Activated T-cell treated with anti-CD3 and anti-CD28 coated beads, Interleukin-2, amount 50 U/mL, for 72 hours (primary cell): Measurements from ENCODE around the gene UBE2C. TPM values are rescaled to one million over a fixed set of nuclear protein-coding genes. Genes with fewer than 3 reads are reported as not detected.
"Not testable (repeated sequence)": the region's sequence is repeated elsewhere in the genome, so short reads cannot be mapped to it uniquely, and the experiment has no call there.

ENCODE experiments used
- ATAC-seq, 2 donors: fragments of 150-1000 bp; cut with Tn5 transposase; replicated peaks in 1 of 2; 2 replicates each; pipeline ENCODE4 v1.10.0; 2021; ENCODE audit warnings: moderate library complexity in 2 of 2, mild to moderate bottlenecking in 1 of 2
- DNase-seq, 2 donors: peaks; one replicate each; pipeline ENCODE4 v3.0.0; 2021 to 2022; ENCODE audit warnings: mixed read lengths in 1 of 2
- H3K27ac Mint-ChIP-seq: one replicate; pipeline ENCODE4 v1.8.0; 2022; ENCODE audit warnings: mild to moderate bottlenecking, moderate library complexity, mixed read lengths
- H3K27me3 Mint-ChIP-seq: one replicate; pipeline ENCODE4 v1.8.0; 2022; ENCODE audit warnings: low read depth, mixed read lengths
- H3K36me3 Mint-ChIP-seq, 2 donors: one replicate each; pipeline ENCODE4 v1.8.0; 2022; ENCODE audit warnings: mixed read lengths in 2 of 2, mild to moderate bottlenecking in 1 of 2; ENCODE audit not compliant: insufficient read depth in 2 of 2
- H3K4me1 Mint-ChIP-seq: one replicate; pipeline ENCODE4 v1.8.0; 2022; ENCODE audit warnings: low read depth, mixed read lengths
- H3K4me3 Mint-ChIP-seq, 2 donors: one replicate each; pipeline ENCODE4 v1.8.0; 2022; ENCODE audit warnings: mild to moderate bottlenecking in 2 of 2, mixed read lengths in 2 of 2, moderate library complexity in 2 of 2
- H3K9me3 Mint-ChIP-seq, 2 donors: one replicate each; pipeline ENCODE4 v1.8.0; 2022; ENCODE audit warnings: mixed read lengths in 2 of 2
- total RNA-seq, 2 donors: library from RNA; stranded (reverse); gene quantifications; one replicate each; pipeline ENCODE4 v1.2.3, GENCODE V29; 2022

The UBE2C gene
- total RNA-seq, 2 donors from 2014 or later = 171 to 197 TPM

- ATAC-seq (no peak), DNase-seq (no peak)
- H3K9me3 Mint-ChIP-seq = no peaks in the 10 kb centered on the region
- no peak overlapping the region for H3K4me3 Mint-ChIP-seq
- H3K27ac Mint-ChIP-seq = no peak overlapping the region
- no peaks in the 10 kb centered on the region for H3K36me3 Mint-ChIP-seq
- H3K4me1 Mint-ChIP-seq = peaks cover 20% of the 10 kb centered on the region
- H3K27me3 Mint-ChIP-seq = peaks cover 15% of the 10 kb centered on the region
Observed at GRCh38 chr20:45828589-45828988, 16.1 kb downstream of the UBE2C start.

- not testable (repeated sequence) for DNase-seq, H3K27me3 Mint-ChIP-seq, H3K9me3 Mint-ChIP-seq, ATAC-seq, H3K36me3 Mint-ChIP-seq, H3K27ac Mint-ChIP-seq, H3K4me3 Mint-ChIP-seq, H3K4me1 Mint-ChIP-seq
Observed at GRCh38 chr20:45829673-45830106, 17.2 kb downstream of the UBE2C start.

DNA sequence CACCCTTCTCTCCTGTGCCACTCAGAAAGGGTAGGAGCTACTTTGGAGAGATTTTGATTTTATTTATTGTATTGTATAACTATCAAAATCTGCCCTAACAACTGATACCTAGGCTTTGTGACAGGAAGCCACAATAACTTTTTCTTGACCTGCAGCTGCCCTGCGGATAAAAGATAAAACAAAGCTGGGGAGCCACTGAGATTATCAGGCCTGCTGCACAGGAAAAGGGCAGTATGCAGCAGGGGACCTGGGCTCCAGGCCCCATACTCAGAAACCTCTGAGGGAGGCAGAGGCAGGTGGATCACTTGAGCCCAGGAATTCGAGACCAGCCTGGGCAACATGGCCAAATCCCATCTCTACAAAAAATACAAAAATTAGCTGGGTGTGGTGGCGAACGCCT lies 20.2 kb downstream of the UBE2C start:
- DNase-seq = no peak
- Mint-ChIP-seq H3K9me3 (no peaks in the 10 kb centered on the region), H3K27ac (no peak overlapping the region), H3K4me3 (peak overlapping the region; percentile 29 to 83), H3K27me3 (no peaks in the 10 kb centered on the region), H3K4me1 (peaks cover 10% of the 10 kb centered on the region), H3K36me3 (no peaks in the 10 kb centered on the region)
- ATAC-seq = no peak

GRCh38 chr20:45833030-45833882 lies 20.8 kb downstream of the UBE2C start, which contains the start of gene SNX21:
SNX21 (plus strand) TSS chr20:45833799; CDS start chr20:45833920, 121 bp downstream.
- Mint-ChIP-seq H3K4me1 (peaks cover 10% of the 10 kb centered on the region), H3K27me3 (no peaks in the 10 kb centered on the region), H3K4me3 (peak within 1 kb of the TSS; percentile 83 to 97), H3K27ac (peak within 1 kb of the TSS; percentile 28), H3K36me3 (no peaks in the 10 kb centered on the region), H3K9me3 (no peaks in the 10 kb centered on the region)
- DNase-seq (peak; percentile 28 to 41), ATAC-seq (peak; percentile 69 to 73)

DNA sequence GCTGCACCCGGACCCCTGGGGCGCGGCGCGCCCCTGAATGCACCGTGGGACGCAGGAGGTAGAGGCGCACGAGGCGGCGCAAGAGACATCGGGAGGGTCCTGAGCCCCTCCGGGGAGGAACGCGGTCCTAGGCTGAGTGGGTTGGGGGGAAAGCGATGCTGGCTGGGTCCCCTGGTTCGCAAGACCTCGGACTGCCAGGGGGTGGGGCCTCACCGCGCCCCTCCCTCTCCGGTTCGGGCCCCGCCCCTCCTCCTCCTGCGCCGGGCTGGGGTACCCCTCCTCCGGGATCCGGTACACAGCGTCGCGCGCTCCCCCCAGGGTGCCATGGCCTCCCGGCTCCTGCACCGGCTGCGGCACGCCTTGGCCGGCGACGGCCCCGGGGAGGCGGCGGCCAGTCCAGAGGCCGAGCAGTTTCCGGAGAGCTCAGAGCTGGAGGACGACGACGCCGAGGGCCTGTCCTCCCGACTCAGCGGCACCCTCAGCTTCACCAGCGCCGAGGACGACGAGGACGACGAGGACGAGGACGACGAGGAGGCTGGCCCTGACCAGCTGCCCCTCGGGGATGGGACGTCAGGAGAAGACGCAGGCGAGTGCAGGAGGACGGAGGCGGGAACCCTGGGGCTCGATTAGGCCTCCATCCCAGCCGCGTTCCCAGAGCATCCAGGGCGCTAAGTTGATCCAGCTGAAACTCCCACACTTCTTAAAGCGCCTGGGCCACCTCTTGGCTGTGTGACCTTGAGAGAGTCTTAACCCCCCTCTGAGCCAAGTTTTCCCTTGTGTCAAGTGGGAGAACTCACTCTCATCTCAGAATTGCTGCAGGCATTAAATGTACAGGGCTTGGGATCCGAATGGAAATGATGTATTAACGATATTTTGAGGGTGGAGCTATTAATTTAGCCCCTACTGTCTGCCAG lies 21.7 kb downstream of the UBE2C start:
- peak overlapping the region; percentile 83 to 97 for H3K4me3 Mint-ChIP-seq
- no peaks in the 10 kb centered on the region for H3K36me3 Mint-ChIP-seq
- peak; percentile 56 to 64 for DNase-seq
- H3K9me3 Mint-ChIP-seq = no peaks in the 10 kb centered on the region
- no peaks in the 10 kb centered on the region for H3K27me3 Mint-ChIP-seq
- no peak overlapping the region for H3K27ac Mint-ChIP-seq
- peaks cover 10% of the 10 kb centered on the region for H3K4me1 Mint-ChIP-seq
- peak; percentile 84 to 86 for ATAC-seq

DNA sequence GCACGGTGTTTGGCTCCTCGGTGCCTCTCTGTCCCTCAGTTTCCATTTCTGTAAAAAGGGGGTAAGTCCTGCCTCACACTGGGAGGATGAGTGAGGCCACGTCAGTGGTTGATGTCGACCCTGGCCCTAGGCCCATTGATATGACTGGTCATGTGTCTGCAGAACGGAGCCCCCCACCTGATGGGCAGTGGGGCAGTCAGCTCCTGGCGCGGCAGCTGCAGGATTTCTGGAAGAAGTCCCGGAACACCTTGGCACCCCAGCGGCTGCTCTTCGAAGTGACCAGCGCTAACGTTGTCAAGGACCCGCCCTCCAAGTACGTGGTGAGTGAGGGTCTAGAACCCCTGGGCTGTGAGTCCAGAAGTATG lies 22.3 kb downstream of the UBE2C start:
- Mint-ChIP-seq H3K36me3 (no peaks in the 10 kb centered on the region), H3K27ac (no peak overlapping the region), H3K4me1 (peaks cover 10% of the 10 kb centered on the region), H3K27me3 (no peaks in the 10 kb centered on the region), H3K4me3 (peak overlapping the region; percentile 83 to 97), H3K9me3 (no peaks in the 10 kb centered on the region)
- DNase-seq = no peak
- no peak for ATAC-seq

DNA sequence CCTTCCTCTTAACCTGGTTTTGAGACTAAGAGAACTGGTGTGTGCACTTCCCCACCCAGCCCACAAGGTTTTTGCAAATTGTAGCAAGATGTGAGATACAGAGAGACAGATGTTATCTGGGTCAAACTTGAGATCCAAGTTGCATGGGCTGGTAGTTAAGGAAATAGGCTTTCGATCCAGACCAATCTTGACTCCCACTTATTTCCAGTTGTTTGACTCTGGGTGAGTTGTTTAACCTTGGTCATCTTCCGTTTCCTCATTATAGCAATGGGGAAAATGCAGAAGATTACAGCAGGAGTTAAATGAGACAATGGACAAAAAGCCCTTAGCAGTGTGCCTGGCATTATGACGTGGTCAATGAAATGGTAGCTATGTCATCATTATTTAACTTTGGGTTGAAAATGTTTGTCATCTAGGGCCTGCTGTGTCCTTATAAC lies 22.9 kb downstream of the UBE2C start:
- DNase-seq = no peak
- Mint-ChIP-seq H3K4me1 (peaks cover 10% of the 10 kb centered on the region), H3K27ac (no peak overlapping the region), H3K4me3 (no peak overlapping the region), H3K36me3 (no peaks in the 10 kb centered on the region), H3K9me3 (no peaks in the 10 kb centered on the region), H3K27me3 (no peaks in the 10 kb centered on the region)
- no peak for ATAC-seq

GRCh38 chr20:45835825-45836224 lies 23.4 kb downstream of the UBE2C start:
- DNase-seq (no peak), ATAC-seq (no peak)
- H3K27ac Mint-ChIP-seq = no peak overlapping the region
- no peaks in the 10 kb centered on the region for H3K27me3 Mint-ChIP-seq
- peaks cover 10% of the 10 kb centered on the region for H3K4me1 Mint-ChIP-seq
- no peaks in the 10 kb centered on the region for H3K36me3 Mint-ChIP-seq
- H3K9me3 Mint-ChIP-seq = no peaks in the 10 kb centered on the region
- no peak overlapping the region for H3K4me3 Mint-ChIP-seq

- ATAC-seq = no peak
- peaks cover 10% of the 10 kb centered on the region for H3K4me1 Mint-ChIP-seq
- no peaks in the 10 kb centered on the region for H3K27me3 Mint-ChIP-seq
- no peak overlapping the region for H3K4me3 Mint-ChIP-seq
- H3K27ac Mint-ChIP-seq = no peak overlapping the region
- no peaks in the 10 kb centered on the region for H3K9me3 Mint-ChIP-seq
- H3K36me3 Mint-ChIP-seq = no peaks in the 10 kb centered on the region
- DNase-seq = no peak
Observed at GRCh38 chr20:45836841-45837240, 24.4 kb downstream of the UBE2C start.

- no peak overlapping the region for H3K27ac Mint-ChIP-seq
- H3K9me3 Mint-ChIP-seq = no peaks in the 10 kb centered on the region
- H3K27me3 Mint-ChIP-seq = no peaks in the 10 kb centered on the region
- no peak for DNase-seq
- H3K4me3 Mint-ChIP-seq = no peak overlapping the region
- H3K4me1 Mint-ChIP-seq = no peaks in the 10 kb centered on the region
- H3K36me3 Mint-ChIP-seq = peaks cover 2 to 8% of the 10 kb centered on the region in 2 donors
- ATAC-seq = no peak
Observed at GRCh38 chr20:45840700-45841198, 28.3 kb downstream of the UBE2C start.

DNA sequence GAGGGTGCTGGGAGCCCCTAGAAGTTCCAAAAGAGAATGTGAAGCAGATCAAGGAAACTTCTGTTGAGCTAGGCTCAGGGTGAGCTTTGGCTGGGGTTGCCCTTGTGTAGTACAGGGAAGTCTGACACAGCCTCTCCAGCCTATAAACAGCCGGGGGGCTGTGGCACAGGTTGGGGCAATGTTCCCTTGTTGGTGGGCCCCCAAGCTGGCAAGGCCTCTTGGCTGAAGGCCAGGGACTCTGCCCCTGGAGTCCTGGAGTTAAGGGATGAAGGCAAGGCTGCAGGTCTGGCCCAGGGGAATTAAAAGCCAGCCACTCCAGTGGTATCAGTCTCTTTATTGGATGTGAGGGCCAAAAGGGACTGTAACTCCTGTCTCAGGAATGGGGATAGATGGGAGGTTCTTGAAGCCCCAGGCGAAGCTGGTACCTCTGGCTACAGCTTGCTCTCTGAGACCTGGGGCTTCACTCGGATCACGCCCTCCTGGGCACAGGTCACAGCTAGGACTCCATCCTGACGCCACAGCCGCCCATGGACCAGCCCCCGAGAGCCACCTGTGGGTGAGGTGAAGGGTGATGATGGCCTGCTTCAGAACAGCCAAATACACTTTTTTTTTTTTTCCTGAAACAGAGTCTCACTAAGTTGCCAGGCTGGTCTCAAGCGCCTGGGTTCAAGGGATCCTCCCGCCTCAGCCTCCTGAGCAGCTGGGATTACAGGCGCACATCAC lies 29.1 kb downstream of the UBE2C start:
- DNase-seq = no peak
- no peak overlapping the region for H3K4me3 Mint-ChIP-seq
- H3K36me3 Mint-ChIP-seq = peaks cover 2 to 8% of the 10 kb centered on the region in 2 donors
- no peak for ATAC-seq
- no peaks in the 10 kb centered on the region for H3K4me1 Mint-ChIP-seq
- no peak overlapping the region for H3K27ac Mint-ChIP-seq
- no peaks in the 10 kb centered on the region for H3K27me3 Mint-ChIP-seq
- H3K9me3 Mint-ChIP-seq = no peaks in the 10 kb centered on the region

DNA sequence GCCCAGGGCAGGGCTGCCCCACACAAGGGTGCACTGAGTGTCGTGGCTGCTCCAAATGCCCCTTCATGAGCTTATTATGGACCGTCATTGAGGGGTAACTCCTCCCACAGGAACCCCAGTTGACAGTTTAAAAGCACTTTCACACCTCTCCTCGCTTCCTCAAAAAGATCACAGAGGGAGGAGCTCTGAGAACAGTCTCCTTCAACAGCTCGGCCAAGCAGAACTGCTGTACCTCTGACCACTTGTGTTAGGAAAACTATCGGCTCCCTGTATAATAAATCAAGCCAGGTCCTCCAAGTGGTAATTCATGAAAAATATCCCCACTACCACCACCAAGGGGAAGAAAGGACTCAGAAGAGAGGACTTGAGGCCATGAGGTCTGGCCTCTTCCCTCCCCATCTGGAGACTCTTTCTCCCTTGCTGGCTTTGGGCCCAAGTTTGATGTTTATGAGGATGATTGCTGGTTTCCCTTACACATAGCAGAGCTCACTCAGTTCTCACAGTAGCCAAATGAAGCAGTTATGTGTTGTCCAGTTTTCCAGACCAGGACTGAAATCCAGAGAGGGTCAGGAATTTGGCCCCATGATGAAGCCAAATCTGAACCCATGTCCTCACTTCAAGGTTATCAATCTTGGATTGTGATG lies 29.8 kb downstream of the UBE2C start:
- Mint-ChIP-seq H3K36me3 (peaks cover 2 to 8% of the 10 kb centered on the region in 2 donors), H3K27ac (no peak overlapping the region), H3K9me3 (no peaks in the 10 kb centered on the region), H3K27me3 (no peaks in the 10 kb centered on the region), H3K4me1 (no peaks in the 10 kb centered on the region), H3K4me3 (no peak overlapping the region)
- no peak for DNase-seq
- ATAC-seq = no peak
